Gastroesophageal sphincter (tissue), 4 donors: Measurements from ENCODE around the gene COL4A2. TPM values are rescaled to one million over a fixed set of nuclear protein-coding genes. Genes with fewer than 3 reads are reported as not detected.

Experiments used
- ATAC-seq: fragments of 150-250 bp; one replicate; pipeline ENCODE4 v1.9.1; 2016; ENCODE audit warnings: mild to moderate bottlenecking, moderate library complexity
- H3K27ac ChIP-seq, 4 donors: fragments of 200-600 bp; sonication (generic) in 3 of 4; 1 replicate in 3 of 4; 2 replicates in 1 of 4; pipeline ENCODE4 v1.5.1; 2016 to 2019
- H3K27me3 ChIP-seq: fragments of 200-600 bp; sonication (generic); one replicate; pipeline ENCODE4 v1.5.1; 2019
- H3K36me3 ChIP-seq, 2 donors: fragments of 200-600 bp; sonication (generic); one replicate each; pipeline ENCODE4 v1.5.1; 2019; ENCODE audit warnings: control low read depth in 1 of 2
- H3K4me1 ChIP-seq, 3 donors: fragments of 200-600 bp; sonication (generic); 1 replicate in 2 of 3; 2 replicates in 1 of 3; pipeline ENCODE4 v1.5.1; 2016 to 2019; ENCODE audit warnings: control low read depth in 2 of 3
- H3K4me3 ChIP-seq, 2 donors: fragments of 200-600 bp; sonication (generic); one replicate each; pipeline ENCODE4 v1.5.1; 2019; ENCODE audit warnings: mild to moderate bottlenecking in 1 of 2, moderate library complexity in 1 of 2
- H3K9me3 ChIP-seq, 3 donors: fragments of 200-600 bp; sonication (generic); one replicate each; pipeline ENCODE4 v1.5.1; 2017 to 2019; ENCODE audit warnings: control low read depth in 2 of 3
- EP300 ChIP-seq: sonication (generic); formaldehyde crosslinking; IDR thresholded peaks from one replicate; pipeline ENCODE4 v1.6.1; 2017; ENCODE audit warnings: antibody characterized with exemption, mild to moderate bottlenecking
- POLR2A ChIP-seq, 2 donors: fragments of 450-650 bp; IDR thresholded peaks; one replicate each; pipeline ENCODE4 v1.6.1; 2017; ENCODE audit warnings: antibody characterized with exemption in 2 of 2, mild to moderate bottlenecking in 2 of 2, moderate library complexity in 1 of 2
- POLR2AphosphoS5 ChIP-seq: sonication (generic); formaldehyde crosslinking; IDR thresholded peaks from one replicate; pipeline ENCODE4 v1.6.1; 2017; ENCODE audit warnings: antibody characterized with exemption
- WGBS, 2 donors: methylation state at CpG; one replicate each; pipeline ENCODE4 v1.1.5; 2018; ENCODE audit warnings: low coverage in 1 of 2; 5-methylcytosine and 5-hydroxymethylcytosine counted together
- total RNA-seq, 4 donors: library from RNA; depleted of rRNA; stranded (reverse); fragments of >200 nt; gene quantifications; one replicate each; pipeline ENCODE4 v1.1.0, GENCODE V29; 2016
- TF ChIP-seq, protein P1 (sequence below), 4 experiments: fragments of 200-600 bp in 2 of 4; fragments of 450-650 bp in 2 of 4; sonication (generic) in 1 of 4; IDR thresholded peaks; one replicate each; pipeline ENCODE4 v1.5.1; 2017 to 2019; ENCODE audit warnings: antibody characterized with exemption in 4 of 4, mild to moderate bottlenecking in 2 of 4, moderate library complexity in 2 of 4

Gene COL4A2
- total RNA-seq, 4 donors from 2014 or later: 478 to 945 (median 543) TPM

DNA sequence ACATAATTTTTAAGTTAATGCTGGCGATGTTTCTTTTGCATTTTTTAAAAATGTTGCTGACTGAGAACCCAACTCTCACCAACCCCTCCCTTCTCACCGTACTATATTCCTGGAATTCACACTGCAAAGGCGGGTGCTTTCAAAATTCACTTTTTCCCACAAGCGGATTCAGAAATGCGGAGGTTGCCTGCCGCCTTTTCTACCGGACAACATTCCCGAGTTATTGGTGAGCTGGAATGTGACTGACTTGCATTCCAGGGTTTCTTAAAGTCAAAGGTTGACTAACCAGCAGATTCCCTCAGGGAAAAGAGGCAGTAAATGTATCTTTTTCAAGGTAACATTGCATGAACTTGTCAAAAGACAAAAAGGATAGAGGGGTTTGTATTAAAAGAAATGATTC is 141.1 kb downstream of the COL4A2 start:
- Histone ChIP-seq H3K4me1 (peaks cover 0 to 44% (median 13%) of the 10 kb centered on the region in 3 donors), H3K27me3 (no peaks in the 10 kb centered on the region), H3K4me3 (no peak overlapping the region), H3K9me3 (no peaks in the 10 kb centered on the region), H3K36me3 (peaks cover 0 to 90% of the 10 kb centered on the region in 2 donors), H3K27ac (peak overlapping the region; percentile 18 to 80 (median 73))
- TF ChIP-seq POLR2AphosphoS5: peak; percentile 5
- TF ChIP-seq, protein P1, sequence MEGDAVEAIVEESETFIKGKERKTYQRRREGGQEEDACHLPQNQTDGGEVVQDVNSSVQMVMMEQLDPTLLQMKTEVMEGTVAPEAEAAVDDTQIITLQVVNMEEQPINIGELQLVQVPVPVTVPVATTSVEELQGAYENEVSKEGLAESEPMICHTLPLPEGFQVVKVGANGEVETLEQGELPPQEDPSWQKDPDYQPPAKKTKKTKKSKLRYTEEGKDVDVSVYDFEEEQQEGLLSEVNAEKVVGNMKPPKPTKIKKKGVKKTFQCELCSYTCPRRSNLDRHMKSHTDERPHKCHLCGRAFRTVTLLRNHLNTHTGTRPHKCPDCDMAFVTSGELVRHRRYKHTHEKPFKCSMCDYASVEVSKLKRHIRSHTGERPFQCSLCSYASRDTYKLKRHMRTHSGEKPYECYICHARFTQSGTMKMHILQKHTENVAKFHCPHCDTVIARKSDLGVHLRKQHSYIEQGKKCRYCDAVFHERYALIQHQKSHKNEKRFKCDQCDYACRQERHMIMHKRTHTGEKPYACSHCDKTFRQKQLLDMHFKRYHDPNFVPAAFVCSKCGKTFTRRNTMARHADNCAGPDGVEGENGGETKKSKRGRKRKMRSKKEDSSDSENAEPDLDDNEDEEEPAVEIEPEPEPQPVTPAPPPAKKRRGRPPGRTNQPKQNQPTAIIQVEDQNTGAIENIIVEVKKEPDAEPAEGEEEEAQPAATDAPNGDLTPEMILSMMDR (IDR thresholded peaks at IDR 0.05): no peak
- 58 to 76% methylated on average over 5 to 8 of the region's 8 CpGs for WGBS, 2 donors
- no peak for ATAC-seq

DNA sequence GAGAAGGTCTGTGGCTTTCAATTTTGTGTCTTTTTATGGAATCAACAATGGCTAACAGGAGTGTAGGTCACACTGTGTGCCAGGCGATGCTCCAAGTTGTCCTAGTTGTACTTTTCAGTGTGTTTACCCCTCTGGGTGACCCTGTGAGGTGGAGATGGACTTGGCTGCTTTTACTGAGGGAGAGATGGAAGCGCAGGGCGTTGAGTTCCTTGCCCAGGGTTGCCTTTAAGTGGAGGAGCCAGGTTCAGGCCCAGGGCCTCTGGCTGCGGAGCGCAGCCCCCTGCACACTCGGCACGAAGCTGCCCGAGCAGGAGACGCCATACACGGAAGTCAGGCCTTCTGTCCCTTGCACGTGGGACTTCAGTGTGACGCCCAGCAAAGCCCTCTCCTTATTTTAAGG is 141.6 kb downstream of the COL4A2 start:
- Histone ChIP-seq H3K27me3 (no peaks in the 10 kb centered on the region), H3K9me3 (no peaks in the 10 kb centered on the region), H3K27ac (peak overlapping the region in 3 of 4 donors; percentile 72 to 80 (median 74)), H3K4me3 (no peak overlapping the region), H3K36me3 (peaks cover 0 to 90% of the 10 kb centered on the region in 2 donors), H3K4me1 (peaks cover 0 to 40% (median 11%) of the 10 kb centered on the region in 3 donors)
- WGBS, 2 donors: 58% methylated on average over 8 of the region's 12 CpGs; no CpG with 5 or more reads in 1 of the 2 donors
- ATAC-seq: no peak
- TF ChIP-seq EP300: no peak
- TF ChIP-seq, protein P1 (IDR thresholded peaks at IDR 0.05): no peak
- TF ChIP-seq POLR2A (IDR thresholded peaks at IDR 0.05): no peak
- no peak for TF ChIP-seq POLR2AphosphoS5

DNA sequence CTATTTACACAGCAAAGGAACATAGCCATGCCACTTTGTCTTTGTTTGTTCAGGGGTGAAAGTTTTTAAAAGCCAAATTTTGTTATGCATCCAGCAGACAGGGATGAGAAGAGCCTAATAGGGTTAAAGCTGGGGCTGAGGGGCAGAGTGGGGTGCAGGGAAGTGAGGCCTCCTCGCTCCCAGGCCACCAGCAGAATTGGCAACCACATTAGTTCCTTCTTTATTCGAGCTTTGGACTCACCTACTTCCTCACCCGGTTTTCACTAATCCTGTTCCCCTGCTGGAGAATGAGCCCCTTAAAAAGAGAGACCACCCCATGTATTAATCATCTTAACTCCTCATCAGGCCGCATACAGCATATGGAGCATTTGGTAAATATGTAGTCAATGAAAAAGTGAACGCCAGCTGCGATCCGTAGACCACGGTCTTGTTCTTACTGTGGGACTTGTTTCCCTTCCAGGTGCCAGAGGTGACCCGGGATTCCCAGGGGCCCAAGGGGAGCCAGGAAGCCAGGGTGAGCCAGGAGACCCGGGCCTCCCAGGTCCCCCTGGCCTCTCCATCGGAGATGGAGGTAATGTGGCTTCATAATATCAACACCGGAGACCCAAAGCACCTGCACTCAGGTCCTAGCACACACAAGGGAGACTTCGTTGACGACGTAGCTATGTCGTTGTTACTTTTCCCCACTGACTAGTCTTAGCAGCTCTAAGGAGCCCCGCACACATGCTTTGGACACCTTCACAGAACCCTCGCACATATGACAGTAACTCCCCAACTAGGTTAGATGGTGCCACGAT is 142.3 kb downstream of the COL4A2 start:
- WGBS, 2 donors: 77 to 84% methylated on average over 11 to 12 of the region's 19 CpGs
- H3K4me3 ChIP-seq: no peak overlapping the region
- H3K36me3 ChIP-seq: peaks cover 0 to 97% of the 10 kb centered on the region in 2 donors
- no peaks in the 10 kb centered on the region for H3K27me3 ChIP-seq
- H3K9me3 ChIP-seq: no peaks in the 10 kb centered on the region
- H3K4me1 ChIP-seq: peaks cover 0 to 32% (median 7%) of the 10 kb centered on the region in 3 donors
- peak overlapping the region; percentile 14 to 80 (median 73) for H3K27ac ChIP-seq
- ATAC-seq: no peak
- no peak for TF ChIP-seq EP300
- TF ChIP-seq POLR2A (IDR thresholded peaks at IDR 0.05): no peak
- no peak for TF ChIP-seq POLR2AphosphoS5
- TF ChIP-seq, protein P1 (IDR thresholded peaks at IDR 0.05): no peak

DNA sequence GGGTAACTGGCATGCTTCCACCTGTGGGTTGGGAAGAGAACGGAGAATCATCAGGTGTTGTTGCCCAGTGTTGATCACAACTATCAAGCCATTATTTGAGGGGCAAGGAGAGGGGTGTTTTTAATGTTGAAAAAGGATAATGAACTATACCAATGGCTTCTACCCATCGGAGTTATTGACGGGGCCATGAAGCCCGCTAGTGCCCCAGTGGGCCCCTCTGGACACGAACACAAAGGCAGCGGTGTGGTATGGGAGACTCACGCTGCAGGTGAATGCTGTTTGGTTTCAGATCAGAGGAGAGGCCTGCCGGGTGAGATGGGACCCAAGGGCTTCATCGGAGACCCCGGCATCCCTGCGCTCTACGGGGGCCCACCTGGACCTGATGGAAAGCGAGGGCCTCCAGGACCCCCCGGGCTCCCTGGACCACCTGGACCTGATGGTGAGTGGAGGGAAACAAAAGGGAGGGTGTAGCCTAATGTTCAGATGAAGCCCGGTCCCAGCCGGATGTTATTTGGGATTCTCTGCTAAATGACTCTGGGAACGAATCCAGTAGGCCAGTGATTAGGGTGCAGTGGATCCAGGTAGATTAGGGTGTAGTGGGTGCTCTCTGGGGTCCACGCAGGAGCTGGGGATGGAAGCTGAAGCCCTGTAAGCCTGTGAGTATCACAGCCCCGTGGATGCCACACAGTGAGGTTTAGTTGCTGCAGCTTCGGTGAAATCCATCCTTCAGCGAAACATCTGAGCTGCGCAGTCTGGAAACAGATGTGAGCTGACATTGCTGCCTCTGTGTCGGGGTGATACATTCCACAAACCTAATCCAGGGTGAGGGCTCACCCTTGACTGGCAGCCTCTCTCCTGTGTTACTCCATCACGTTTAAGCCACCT is 143.2 kb downstream of the COL4A2 start:
- TF ChIP-seq POLR2AphosphoS5 (no peak), EP300 (no peak)
- TF ChIP-seq, protein P1 (IDR thresholded peaks at IDR 0.05): no peak
- Histone ChIP-seq H3K9me3 (no peaks in the 10 kb centered on the region), H3K4me3 (no peak overlapping the region), H3K36me3 (peaks cover 0 to 97% of the 10 kb centered on the region in 2 donors), H3K27me3 (no peaks in the 10 kb centered on the region), H3K4me1 (peaks cover 0 to 35% (median 7%) of the 10 kb centered on the region in 3 donors), H3K27ac (peak overlapping the region in 3 of 4 donors; percentile 72 to 80 (median 74))
- 87 to 92% methylated on average over 12 to 14 of the region's 24 CpGs for WGBS, 2 donors
- ATAC-seq: no peak
